GM21447 (cell line): ENCODE data around the gene SCMH1.

Experiments used
- ATAC-seq: cut with Tn5 transposase; IDR thresholded peaks from one replicate; pipeline ENCODE4 v1.9.1; 2021; ENCODE audit not compliant: unreplicated experiment

The SCMH1 gene

DNA sequence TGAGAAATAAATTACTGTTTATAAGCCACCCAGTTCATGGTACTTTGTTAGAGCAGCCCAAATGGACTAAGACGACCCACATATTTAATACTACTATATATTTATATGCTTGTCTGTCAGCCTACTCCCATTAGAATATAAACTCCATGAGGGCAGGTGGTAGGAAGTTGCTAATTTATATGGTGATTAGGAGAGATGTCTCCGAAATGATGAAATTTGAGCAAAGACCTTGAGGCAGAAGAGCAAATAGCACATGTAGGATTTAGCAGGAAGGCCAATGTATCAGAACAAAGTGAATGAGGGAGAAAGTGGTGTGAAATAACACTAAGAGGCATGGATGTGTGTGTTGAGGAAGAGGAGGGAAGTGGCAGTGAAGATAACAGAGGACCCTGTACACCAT is 210.0 kb downstream of the SCMH1 start:
- no peak for ATAC-seq

DNA sequence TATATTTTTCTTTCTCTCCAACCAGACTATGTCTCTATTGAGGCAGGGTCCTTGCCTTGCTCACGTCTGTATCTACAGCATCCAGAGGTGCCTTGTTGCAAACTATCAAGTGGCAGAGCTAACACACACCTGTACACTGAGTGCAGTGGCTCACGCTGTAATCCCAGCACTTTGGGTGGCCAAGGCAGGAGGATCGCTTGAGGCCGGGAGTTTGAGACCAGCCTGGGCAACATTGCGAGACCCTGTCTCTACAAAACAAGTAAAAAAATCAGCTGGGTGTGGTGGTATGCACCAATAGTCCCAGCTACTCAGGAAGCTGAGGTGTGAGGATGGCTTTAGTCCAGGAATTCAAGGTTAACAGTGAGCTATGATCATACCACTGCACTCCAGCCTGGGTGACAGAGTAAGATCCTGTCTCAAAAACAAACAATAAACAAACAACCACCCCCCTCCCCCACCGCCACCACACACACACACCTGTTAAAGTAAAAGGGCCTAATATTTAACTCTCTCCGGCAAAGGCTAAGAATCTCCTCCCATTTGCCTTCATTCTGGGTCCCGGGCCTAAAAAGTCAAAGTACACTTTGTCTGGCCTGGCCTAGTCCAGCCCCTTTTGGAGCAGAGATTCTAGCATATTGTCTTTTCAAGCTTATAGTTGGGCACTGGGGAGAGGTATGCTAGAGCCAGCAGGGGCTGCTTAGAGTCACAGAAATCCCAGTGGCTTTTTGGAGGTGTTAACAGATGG is 211.1 kb downstream of the SCMH1 start:
- no peak for ATAC-seq

DNA sequence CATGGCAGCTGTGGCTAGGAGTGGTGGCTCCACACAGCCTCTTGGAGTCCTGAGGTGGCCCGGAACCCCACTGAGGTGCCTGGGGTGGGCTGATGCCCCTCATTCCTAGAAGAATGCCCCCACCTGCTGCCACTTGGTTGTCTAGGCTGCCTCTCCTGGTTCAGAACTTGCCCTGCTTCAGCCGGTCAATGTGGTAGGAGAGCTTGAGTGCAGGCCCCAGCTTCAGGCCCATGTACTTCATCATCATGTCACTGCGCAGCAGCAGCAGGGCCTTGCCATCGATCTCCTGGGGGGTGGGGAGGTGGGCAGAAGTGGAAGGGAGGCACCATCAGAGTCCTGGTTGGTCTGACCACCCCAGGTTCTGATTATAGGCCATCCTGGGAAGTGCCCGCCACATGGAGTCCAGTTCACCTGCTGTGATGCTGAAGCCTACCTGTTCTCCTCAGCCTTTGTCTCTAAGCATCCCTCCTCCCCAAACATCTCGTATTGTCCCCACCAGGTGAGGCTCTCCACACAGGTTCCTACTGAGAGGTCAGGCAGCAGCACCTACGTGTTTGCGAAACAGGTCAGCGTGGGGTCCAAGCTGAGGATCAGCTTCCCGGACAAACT is 214.0 kb downstream of the SCMH1 start:
- ATAC-seq, result no peak

DNA sequence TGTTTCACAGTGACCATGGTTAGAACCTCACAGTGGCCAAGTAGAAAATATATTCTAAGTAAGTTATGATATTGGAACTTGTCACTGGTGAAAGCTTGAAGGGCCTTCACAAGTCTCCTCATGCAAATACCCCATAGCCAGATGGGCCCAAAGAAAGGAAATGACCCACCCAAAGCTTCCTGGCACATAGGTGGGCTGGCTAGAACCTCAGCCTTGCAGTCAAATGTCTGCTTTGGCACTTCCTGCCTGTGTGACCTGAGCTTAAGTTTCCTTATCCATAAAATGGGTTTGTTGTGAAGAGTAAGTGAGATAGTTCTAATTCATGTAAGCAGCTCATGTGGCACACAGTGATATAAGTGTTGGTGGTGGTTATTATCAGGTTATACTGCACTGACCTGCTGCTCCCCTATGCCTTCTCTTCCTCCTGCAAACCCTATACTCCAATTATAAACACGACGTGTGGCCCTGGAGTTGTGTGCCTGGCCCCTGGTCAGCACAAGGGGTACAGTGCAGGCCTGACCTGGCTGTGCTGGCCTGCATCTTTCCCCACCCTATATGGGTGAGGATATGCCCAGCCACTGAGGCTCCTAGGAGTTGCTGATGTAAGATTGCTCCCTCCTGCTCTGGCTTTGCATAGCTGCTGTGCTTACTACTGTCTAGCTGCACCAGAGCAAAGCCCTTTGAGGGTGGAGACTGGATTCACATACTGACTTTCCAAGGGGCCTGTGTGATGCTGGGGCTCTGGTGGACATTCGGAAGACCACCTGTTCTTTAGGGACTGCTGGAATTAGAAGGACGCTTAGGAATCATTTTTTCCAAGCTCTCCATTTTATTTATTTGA is 215.9 kb downstream of the SCMH1 start:
- no peak for ATAC-seq

DNA sequence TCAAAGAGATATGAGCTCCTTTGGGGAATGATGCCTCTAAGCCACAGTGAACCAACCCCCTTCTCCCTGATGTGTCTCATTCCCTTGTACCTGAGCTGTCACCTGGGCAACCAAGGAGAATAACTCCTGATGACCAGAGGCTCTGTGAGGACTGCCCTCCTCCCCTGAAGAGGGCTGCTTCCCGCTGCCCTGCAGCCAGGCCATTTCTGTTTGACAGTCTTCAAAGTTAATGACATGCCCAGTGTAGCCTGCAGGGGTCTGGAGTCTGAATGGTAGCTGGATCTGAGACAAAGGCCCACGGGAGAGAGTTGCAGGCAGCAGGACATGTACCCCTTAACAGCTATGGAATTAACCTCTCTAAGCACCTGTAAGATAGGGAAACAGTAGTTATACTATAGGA is 217.2 kb downstream of the SCMH1 start:
- ATAC-seq, result no peak

DNA sequence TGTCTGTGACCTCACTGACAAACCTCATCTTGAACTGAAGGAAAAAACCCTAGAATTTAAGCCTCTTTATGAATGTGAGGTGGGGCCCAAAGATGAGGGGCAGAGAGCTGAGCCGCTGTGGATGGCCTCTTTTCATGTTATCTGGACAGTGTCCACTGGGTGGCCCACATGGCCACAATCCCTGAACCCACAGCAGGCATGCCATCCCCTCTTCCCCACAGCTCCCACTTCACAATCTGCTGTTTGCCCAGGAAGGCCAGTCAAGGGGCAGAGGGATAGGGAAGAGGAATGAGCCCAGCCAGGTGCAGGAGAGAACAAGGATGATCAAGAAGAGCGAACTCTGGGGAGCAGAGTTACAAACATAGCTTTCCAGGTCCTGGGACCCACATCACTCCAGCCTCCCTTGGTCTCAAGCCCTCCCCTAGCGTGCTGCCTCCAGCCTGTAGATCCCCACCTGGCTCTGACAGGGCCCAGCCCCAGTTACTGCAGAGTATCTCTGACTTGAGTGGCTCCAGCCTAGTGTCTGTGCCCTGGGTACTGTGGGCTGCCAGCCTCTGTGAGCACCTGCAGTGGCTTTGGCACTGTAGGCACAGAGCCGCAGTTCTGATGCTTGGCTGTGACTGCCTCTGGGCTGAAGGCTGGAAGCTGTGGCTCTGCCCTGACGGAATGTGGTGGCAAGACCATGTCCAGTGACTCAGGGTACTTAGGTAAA is 218.7 kb downstream of the SCMH1 start:
- ATAC-seq, result no peak

DNA sequence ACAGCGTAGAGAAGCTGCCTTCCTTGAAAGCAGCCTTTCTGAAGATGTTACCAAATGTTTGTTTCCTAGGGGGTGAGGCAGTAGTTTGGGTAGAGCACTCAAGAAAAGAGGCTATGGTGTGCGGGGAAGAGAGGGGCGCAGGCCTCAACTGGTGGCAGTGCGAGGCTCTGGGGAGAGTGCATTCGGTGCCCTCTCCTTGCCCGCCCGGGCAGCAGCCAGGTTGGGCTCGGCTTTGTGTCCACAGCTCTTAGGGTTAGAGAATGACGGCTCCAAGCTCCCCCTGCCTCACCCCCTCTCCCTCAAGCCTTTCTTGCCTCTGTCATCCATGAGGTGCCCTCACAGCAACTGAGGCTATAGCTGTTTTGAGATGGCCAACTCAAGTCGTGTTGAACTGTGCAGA is 219.7 kb downstream of the SCMH1 start:
- no peak for ATAC-seq

DNA sequence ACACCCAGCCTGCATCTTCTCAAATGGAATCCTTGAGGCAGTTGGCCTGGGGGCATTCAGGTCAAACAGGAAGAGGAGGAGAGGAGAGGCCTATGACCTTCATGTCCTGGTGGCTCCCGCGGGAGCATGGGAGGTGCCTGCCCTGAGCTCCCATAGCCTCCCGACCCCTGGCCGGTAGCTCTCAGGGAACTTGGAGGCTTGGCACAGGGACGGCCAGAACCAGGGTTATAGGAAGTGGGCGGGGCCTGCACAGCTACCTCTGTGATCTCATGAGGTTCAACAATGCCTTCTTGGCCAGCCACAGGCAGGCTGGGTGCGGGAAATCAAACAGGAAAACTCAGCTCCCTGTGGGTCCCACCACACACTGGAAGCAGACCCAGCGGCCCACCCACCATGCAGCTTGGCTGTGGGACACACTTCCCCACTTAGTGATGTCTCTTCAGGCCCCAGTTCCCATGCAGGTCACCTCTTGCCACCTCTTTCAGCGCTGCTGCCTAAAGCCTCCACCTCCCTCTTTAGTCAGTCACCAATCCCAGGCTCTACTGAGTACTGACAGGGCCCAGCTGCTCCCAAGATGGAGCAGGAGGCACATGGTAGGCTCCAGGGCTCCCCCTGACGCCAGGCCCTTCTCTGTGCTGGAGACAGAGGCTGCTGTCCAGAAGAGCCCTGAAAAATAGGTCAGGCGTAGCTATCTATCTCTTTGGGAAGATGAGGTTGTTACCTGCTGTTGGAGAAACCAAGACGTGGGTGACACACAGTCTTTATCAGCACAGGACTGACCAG is 220.4 kb downstream of the SCMH1 start, which contains the start of gene SLFNL1:
TSS of gene SLFNL1 (minus strand) at position 200 of the 783 bp plus-strand sequence. CDS start 1,065 bp downstream, outside the sequence.
- no peak for ATAC-seq

DNA sequence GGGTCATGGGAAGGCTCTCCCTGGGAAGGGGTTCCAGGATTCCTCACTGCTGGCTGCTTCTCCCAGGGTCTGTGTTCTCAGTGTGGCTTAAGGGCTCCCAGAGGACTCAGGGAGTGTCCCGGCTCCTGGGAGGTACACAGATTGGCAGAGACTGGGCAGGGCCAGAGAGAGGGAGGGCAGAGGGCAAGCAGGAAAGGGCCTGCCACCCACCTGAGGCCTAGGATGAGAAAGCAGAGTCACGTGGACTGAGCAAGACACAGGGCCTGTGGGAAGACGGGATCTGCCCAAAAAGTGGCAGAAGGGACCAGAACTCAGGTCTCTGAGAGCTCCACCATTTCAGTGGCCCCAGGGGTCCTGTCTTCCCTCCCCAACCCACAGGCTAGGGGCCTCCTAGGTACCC is 221.5 kb downstream of the SCMH1 start:
- no peak for ATAC-seq

DNA sequence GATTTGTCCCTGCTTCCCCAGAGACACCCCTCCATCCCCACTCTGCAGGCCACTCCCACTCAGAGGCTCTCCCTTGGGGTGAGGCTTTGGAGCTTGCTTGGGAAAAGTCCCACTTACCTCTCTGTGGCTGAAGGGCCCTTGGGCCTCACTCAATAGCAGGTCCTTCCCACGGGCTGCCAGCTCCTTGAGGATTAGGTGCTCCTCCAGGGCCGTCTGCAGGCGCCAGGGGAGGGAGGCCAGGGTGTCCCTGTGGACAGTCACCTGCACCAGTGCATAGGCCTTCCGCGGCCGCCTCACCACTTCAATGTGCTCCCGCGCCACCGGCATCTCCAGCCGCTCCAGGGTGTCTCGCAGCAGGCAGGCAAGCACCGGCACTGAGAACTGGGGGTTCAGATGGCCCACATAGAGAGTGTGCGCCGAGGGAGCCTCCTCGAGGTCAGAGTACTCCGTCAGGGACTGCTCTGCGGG is 222.0 kb downstream of the SCMH1 start:
- ATAC-seq, result no peak

DNA sequence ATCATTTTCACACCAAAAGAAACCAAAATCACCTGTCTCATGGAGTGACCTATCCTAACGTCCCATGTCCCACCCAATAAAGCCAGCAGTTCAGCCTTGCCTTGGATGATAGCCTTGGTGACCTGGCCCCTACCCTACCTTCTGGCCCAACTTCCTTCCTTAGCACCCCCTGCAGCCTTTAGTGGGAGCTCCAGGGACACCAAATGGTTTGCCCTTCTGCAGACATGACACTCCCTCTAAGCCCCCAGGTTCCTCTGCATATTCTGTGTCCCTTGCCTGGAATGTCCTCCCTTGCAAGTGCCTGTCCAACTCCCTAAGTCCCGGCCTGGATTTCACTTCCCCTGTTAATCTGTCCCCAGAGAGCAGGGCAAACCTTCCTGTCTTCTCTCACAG is 222.8 kb downstream of the SCMH1 start:
- no peak for ATAC-seq

DNA sequence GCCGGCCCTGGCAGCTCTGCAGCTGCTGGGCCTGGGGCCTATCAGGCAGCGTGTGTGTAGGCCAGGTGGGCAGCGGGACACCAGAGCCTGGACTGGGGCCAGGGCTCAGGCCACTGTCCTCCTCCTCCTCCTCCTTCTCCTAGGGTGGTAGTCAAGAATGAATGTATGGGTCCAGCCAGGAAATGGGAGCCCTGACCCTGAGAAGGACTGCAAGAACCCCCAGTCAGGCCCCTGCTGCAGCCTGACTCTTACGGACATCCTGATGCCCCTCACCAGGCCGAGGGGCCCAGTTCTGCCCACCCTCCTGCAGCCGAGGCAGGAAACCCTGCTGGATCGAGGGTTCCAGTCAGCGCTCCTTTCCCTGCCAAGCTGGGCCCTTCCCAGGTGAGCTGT is 224.1 kb downstream of the SCMH1 start:
- no peak for ATAC-seq

DNA sequence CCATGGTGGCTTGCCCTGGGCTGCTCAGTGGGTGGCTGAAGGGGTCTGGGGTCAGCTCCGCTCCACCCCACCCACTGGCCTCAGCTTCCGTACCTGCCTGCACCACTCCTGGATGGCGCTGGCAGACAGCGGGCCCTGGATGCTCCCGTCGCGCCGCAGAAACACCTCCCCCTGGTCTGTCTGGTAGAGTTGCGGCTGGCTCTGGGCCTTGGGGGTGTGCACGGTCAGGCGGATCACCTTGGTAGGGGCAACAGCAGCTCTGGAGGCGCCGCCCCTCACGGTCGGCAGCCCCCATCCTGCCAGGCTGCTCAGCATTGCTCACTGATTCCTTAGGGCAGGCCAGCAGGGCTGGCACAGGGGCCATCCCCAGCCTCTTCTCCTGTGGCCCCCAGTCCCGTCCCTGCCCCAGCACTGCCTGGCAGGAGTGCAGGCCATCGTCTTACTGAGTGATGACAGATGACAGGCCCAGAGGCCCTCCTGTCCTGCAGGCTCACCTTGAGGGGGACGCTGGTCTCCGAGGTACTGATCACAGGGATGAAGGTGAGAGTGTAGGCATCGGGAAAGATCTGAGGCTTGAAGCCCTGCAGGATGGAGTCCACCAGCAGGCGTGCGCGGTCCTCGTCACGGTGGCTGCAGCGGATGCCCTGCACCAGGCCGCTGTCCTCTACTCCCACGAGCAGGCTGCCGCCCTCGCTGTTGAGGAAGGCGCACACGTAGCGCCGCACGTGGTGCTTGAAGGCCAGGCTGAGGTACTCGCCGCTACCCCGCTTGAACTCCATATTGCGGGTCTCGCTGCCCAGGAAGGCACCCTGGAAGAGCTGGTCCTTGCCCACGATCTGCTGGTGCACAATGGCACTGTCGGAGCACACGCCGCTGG is 224.7 kb downstream of the SCMH1 start:
- ATAC-seq, result no peak

DNA sequence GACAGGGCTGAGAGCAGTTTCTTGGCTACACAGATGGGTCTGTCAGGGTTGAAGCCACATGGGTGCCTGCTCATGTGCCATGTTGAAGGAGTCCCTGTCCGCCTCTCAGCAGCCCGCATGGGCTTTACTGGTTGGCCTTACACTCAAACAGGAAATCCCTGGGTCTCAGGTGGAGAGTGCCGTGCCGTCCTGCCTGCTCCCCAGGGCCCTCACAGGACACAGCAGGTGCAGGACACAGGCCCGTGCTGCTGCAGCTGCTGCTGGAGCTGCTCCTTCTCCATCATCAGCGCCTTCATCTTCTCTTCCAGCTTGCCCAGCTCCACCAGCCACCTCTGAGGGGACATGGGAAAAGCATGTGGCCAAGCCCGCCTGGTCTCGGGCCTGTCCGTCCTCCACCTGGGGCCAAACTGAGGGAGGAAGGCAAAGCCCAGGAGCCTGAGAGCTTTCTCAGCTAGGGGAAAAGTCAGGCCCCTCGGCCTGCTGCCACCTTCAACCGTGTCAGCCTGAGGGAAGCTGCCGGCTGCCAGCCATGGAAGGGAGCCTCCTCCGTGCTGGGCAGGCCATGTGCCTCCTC is 226.1 kb downstream of the SCMH1 start:
- no peak for ATAC-seq

DNA sequence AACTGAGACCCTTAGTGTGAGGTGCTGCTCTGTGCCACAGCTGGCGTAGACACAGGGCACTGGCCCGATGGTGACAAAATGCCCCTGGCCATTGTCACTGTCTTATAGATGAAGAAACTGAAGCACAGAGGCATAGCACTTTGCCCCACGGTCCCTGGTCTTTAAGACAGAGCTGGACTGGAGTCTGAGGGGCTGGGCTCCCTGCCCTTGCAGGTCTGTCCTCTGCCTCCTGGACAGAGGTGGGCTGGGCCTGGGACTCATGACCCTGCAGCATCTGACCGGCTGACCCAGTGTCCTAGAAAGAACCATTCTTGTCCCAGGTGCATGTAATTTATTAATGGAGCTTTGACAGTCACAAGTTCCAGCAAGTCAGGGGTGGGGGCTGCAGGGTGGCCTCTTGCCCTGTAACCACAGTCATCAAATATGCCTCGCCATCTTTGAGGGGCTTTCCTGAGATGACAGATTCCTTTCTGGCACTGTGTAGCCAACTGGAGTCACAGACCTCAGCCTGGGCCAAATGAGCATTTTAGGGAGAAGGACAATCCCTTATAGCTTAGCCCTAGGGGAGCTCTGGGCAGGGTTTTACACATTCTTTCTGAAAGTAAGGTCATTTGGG is 226.7 kb downstream of the SCMH1 start:
- ATAC-seq, result no peak

DNA sequence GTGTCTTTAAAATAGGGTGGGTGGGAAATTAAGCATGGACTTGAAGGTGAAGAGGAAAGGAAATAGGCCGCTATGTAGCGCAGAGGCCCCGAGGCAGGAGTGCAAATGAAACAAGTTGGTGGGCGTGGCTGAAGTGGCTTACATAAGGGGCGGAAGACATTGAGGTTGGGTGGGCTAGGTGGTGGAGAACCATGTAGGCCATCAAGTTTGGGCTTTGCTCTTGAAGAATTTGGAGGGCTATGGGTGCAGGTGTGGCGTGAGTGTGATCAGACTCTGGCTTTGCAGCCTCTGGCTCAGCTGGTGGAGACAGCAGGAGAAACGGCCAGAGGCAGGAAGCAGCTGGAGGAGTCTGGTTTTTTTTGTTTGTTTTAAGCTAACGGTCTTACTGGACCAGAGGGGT is 227.2 kb downstream of the SCMH1 start:
- no peak for ATAC-seq

DNA sequence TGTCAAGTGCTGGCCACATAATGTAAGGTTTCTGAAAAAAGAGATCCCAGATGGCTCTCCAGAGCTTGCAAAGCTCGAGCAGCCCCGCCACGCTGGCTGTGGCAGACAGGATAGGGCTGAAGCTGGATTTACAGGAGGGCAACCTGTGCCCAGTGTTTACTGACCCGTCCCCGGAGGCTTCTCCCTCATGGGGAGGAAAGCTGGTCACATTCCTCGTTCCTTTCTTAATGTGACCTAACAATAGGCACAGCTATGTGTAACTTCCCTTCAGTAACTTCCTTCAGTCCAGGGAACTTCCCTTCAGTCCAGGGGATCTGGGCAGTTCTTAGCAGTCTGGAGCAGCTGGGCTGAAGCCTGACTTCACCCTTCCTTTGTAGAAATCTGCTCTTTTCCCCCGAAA is 228.3 kb downstream of the SCMH1 start:
- ATAC-seq, result no peak

DNA sequence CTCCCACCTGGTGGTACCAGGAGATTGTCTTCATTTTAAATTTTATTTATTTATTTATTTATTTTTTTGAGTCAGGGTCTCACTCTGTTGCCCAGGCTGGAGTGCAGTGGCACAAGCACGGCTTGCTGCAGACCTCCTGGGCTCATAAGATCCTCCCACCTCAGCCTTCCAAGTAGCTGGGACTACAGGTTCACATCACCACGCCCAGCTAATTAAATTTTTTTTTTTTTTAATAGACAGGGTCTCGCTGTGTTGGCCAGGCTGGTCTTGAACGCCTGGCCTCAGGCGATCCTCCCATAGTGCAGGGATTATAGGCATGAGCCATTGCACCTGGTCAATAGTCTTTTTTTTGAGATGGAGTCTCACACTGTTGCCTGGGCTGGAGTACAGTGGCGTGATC is 229.1 kb downstream of the SCMH1 start:
- ATAC-seq, result no peak

DNA sequence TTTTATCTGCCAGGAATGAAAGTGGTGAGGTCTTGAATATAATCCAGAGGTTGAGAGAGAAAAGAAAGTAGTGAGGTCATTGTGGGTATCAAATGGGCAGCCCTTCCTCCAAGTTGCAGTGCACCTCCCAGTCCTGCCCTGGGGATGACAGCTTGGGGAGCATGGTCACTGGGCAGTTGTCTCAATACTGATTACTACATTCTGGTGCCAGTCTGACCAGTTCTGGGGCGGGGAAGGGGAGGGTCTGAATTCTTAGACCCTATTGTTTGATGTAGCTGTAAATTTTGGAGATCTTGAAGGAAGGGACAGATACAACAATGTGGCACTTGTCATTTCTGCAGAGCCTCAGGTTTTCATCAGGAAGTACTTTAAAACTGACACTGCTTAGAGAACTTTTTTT is 231.8 kb downstream of the SCMH1 start:
- ATAC-seq, result no peak
